Gastrocnemius medialis (tissue), 4 donors: Measurements from ENCODE around the gene THRB.

Source experiments
- POLR2A ChIP-seq, 2 donors: fragments of 450-650 bp; IDR thresholded peaks; one replicate each; pipeline ENCODE4 v1.6.1; 2017; ENCODE audit warnings: antibody characterized with exemption in 2 of 2, mild to moderate bottlenecking in 2 of 2, moderate library complexity in 2 of 2
- TF ChIP-seq, protein P1 (sequence below), 5 experiments: fragments of 450-650 bp in 3 of 5; fragments of 200-600 bp in 2 of 5; sonication (generic) in 2 of 5; IDR thresholded peaks in 4 of 5; conservative IDR thresholded peaks in 1 of 5; 1 replicate in 4 of 5; 2 replicates in 1 of 5; pipeline ENCODE4 v1.5.1; 2016 to 2019; ENCODE audit warnings: antibody characterized with exemption in 5 of 5, mild to moderate bottlenecking in 3 of 5, moderate library complexity in 3 of 5

DNA sequence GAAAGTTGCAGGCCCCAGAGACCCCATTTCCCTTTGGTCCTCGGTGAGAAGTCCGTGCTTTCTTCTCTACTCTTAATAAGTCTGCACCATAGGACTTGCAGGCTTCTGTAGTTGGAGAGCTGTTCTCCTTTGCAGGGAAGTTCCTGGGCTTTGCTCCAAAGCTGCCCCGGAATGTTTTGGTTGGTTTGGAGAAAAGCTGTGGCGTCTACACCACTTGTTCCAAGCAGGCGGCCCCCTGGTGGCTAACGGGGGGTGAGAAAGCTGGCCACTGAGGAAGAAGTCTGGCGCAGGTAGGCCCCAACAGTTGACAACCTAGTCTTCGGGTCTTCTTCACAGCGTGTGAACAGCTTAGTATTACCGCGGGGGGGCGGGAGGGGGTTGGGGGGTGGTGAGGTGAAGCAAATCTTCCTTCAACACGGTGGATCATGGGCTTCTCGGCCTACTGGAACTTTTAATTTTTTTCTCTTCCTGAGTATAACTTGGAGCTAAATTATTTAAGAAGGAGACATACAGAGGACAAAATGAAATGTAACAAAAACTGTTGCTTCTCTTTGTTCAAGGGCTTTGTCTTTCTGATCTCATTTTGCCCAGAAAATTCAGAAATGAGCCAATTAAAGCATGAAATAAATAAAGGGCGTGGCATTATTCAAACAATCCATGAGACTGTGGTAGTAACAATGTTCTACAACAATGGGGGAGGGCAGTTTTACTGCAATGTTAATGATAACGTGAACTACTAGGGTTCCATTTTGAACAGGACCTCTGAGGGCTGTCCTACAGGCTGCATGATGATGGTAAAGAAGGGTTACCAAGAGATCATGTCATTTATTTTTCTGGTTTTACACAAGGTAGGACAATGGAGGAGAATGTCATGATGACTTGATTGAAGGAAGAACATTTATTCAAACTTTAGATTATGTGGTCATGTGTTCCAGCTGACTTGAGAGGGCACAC lies 2.2 kb upstream of the THRB start:
- TF ChIP-seq, protein P1, sequence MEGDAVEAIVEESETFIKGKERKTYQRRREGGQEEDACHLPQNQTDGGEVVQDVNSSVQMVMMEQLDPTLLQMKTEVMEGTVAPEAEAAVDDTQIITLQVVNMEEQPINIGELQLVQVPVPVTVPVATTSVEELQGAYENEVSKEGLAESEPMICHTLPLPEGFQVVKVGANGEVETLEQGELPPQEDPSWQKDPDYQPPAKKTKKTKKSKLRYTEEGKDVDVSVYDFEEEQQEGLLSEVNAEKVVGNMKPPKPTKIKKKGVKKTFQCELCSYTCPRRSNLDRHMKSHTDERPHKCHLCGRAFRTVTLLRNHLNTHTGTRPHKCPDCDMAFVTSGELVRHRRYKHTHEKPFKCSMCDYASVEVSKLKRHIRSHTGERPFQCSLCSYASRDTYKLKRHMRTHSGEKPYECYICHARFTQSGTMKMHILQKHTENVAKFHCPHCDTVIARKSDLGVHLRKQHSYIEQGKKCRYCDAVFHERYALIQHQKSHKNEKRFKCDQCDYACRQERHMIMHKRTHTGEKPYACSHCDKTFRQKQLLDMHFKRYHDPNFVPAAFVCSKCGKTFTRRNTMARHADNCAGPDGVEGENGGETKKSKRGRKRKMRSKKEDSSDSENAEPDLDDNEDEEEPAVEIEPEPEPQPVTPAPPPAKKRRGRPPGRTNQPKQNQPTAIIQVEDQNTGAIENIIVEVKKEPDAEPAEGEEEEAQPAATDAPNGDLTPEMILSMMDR (IDR thresholded peaks at IDR 0.05 in 4 of 5, conservative IDR thresholded peaks at IDR 0.05 in 1 of 5): peak; percentile 26 to 61 (median 50)
- no peak for TF ChIP-seq POLR2A (IDR thresholded peaks at IDR 0.05)
